Progenitor cell of endocrine pancreas (in vitro differentiated cells): ENCODE data around the gene ZDHHC14. TPM values are rescaled to one million over a fixed set of nuclear protein-coding genes. Genes with fewer than 3 reads are reported as not detected.
A peak's percentile ranks its signal among the peaks of the same experiment; 100 is the strongest.

ENCODE experiments used
- DNase-seq: peaks from one replicate; pipeline ENCODE4 v3.0.0; 2021; ENCODE audit warnings: low spot score; ENCODE audit not compliant: unreplicated experiment
- H3K27ac Mint-ChIP-seq: 2 replicates; pipeline ENCODE4 v1.8.0; 2021; ENCODE audit warnings: mild to moderate bottlenecking, moderate library complexity, mixed read lengths
- H3K27me3 Mint-ChIP-seq: 2 replicates; pipeline ENCODE4 v1.8.0; 2021; ENCODE audit warnings: mixed read lengths
- H3K36me3 Mint-ChIP-seq: 2 replicates; pipeline ENCODE4 v1.8.0; 2022; ENCODE audit warnings: mixed read lengths; ENCODE audit not compliant: insufficient read depth
- H3K4me1 Mint-ChIP-seq: 2 replicates; pipeline ENCODE4 v1.8.0; 2021; ENCODE audit warnings: low read depth, mixed read lengths
- H3K4me3 Mint-ChIP-seq: 2 replicates; pipeline ENCODE4 v1.8.0; 2021; ENCODE audit warnings: low read depth, mild to moderate bottlenecking, moderate library complexity, mixed read lengths
- H3K9me3 Mint-ChIP-seq: 2 replicates; pipeline ENCODE4 v1.8.0; 2021; ENCODE audit warnings: low read depth, mixed read lengths
- total RNA-seq: library from RNA; stranded (reverse); gene quantifications from 2 replicates; pipeline ENCODE4 v1.2.1, GENCODE V29; 2021
- TF ChIP-seq, protein P1 (sequence below): fragments of 200-600 bp; sonication (generic); IDR thresholded peaks from one replicate; pipeline ENCODE4 v1.5.0; 2021; ENCODE audit warnings: antibody characterized with exemption, mild to moderate bottlenecking; ENCODE audit not compliant: unreplicated experiment

The ZDHHC14 gene
- total RNA-seq, 1 donor from 2014 or later = 9.0 TPM

DNA sequence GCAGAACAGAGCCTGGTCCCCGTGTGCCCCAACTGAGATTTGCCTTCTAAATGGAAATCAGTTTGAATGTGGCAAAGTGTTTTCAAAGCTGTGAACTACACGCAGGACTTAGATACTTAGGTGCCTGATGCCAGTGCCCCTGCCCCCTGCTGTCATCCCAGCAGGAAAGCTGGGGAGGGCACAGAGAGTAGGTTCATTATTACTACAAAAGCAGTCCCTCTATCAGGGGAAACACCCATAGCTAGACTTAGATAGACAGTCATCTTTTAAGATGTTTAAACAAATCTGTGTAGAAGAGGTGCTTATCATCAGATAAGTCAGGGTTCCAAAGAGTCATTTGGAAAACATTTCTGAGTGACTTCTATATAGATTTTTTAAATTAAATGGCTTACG, 287.0 kb downstream of the ZDHHC14 start:
- DNase-seq = no peak
- H3K9me3 Mint-ChIP-seq = no peaks in the 10 kb centered on the region

DNA sequence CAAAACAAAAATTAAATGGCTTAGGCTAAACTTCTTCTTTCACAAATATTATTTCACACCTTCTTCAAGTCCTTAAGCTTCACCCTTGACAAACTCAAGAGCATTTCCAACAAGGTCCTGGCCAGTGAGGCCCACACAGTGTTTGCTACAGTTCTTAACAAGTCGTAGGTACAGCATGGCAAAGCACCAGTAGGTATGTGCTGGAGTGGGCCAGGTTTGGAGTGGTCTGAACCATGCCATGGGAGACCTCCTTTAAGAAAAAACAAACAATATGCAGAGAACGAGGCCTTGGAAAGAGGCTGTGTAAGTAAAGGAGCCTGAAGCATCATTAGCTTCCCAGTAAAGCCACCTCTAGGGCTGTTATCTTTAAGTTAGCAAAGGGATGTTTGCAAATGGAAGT, 287.7 kb downstream of the ZDHHC14 start:
- H3K36me3 Mint-ChIP-seq = no peaks in the 10 kb centered on the region
- peaks cover 5% of the 10 kb centered on the region for H3K4me1 Mint-ChIP-seq
- no peak for DNase-seq
- TF ChIP-seq, protein P1, sequence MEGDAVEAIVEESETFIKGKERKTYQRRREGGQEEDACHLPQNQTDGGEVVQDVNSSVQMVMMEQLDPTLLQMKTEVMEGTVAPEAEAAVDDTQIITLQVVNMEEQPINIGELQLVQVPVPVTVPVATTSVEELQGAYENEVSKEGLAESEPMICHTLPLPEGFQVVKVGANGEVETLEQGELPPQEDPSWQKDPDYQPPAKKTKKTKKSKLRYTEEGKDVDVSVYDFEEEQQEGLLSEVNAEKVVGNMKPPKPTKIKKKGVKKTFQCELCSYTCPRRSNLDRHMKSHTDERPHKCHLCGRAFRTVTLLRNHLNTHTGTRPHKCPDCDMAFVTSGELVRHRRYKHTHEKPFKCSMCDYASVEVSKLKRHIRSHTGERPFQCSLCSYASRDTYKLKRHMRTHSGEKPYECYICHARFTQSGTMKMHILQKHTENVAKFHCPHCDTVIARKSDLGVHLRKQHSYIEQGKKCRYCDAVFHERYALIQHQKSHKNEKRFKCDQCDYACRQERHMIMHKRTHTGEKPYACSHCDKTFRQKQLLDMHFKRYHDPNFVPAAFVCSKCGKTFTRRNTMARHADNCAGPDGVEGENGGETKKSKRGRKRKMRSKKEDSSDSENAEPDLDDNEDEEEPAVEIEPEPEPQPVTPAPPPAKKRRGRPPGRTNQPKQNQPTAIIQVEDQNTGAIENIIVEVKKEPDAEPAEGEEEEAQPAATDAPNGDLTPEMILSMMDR = no peak
- no peak overlapping the region for H3K27ac Mint-ChIP-seq
- H3K4me3 Mint-ChIP-seq = no peak overlapping the region
- H3K9me3 Mint-ChIP-seq = no peaks in the 10 kb centered on the region
- peaks cover 18% of the 10 kb centered on the region for H3K27me3 Mint-ChIP-seq

More for the DNA sequence above, 287.0 kb downstream of the ZDHHC14 start:
- Mint-ChIP-seq H3K27ac (no peak overlapping the region), H3K27me3 (peaks cover 18% of the 10 kb centered on the region), H3K36me3 (no peaks in the 10 kb centered on the region), H3K4me1 (peaks cover 5% of the 10 kb centered on the region), H3K4me3 (no peak overlapping the region)
- TF ChIP-seq, protein P1 = no peak

DNA sequence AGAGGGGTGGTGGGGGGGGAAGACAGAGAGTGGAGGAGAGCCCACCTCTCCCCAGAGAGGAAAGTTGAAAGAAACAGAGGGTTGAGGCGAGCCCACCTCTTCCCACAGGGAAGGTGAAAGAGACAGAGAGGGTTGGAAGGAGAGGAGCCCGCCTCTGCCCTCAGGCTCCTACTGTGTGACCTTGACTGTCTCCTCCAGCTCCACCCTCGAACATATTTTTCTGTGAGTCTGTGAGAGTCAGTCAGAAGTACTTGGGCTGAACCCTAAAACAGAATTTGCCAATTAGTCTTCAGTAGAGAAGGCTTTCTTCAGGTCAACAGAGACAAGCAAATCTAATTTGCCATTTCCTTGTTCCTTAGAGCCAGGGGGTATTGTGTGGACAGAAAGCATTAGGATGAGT, 288.3 kb downstream of the ZDHHC14 start:
- Mint-ChIP-seq H3K27me3 (peaks cover 18% of the 10 kb centered on the region), H3K27ac (no peak overlapping the region), H3K36me3 (no peaks in the 10 kb centered on the region), H3K4me3 (no peak overlapping the region), H3K4me1 (peaks cover 5% of the 10 kb centered on the region), H3K9me3 (no peaks in the 10 kb centered on the region)
- DNase-seq = no peak
- TF ChIP-seq, protein P1 = no peak

DNA sequence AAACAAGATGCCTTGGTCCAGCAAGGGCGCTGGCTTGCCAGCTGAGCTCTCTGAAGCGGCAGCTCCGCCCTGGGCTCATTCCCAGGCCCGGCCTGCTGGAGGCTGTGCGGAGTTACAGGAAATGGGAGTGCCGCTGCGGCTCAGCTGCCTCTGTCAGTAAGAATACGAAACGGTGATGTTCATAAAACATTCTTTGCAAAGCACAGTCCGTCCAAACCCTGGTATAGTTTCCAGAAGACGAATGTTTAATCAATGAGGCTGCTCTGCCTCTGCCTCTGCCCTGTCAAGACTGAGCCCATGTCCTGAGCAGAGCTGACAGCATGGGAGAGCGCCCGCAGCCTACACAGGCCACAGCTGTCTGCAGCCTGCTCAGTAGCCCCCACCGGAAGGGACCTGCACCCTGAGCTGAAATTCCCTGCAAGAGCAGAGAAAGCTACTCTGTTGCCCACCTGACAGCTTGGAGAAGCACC, 288.8 kb downstream of the ZDHHC14 start:
- TF ChIP-seq, protein P1 = peak; percentile 17
- Mint-ChIP-seq H3K9me3 (no peaks in the 10 kb centered on the region), H3K4me1 (peaks cover 5% of the 10 kb centered on the region)

DNA sequence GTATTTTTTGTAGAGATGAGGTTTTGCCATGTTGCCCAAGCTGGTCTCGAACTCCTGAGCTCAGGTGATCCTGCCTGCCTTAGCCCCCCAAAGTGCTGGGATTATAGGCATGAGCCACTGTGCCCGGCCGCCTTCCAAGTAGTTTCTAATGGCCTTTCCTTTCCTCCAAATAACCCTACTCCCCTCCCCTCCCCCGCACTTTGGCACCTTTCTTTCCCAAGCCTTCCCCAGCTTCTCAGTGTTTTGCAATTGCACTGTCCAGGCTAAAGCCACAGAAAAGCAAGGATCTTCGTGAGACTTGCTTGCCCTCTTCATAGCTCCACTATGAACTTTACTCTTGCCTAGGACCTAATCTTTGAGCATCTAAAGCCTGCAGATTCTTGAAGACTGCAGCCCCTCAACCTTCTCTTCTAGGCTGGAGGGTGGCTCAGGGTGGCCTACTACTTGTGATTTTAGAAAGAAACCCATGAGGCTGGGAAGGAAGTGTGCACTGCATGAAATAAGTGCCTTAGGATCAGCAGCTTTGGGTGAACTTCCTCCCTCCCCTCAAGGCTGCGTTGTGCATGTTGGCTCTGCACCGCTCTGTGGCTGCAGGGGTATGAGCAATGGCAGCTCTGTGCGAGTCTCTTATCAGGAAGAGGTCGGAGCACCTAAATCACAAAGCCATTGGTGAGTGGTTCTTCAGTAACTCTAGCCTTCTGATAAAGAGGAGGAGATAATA, 289.6 kb downstream of the ZDHHC14 start:
- no peak overlapping the region for H3K27ac Mint-ChIP-seq
- no peaks in the 10 kb centered on the region for H3K9me3 Mint-ChIP-seq
- H3K36me3 Mint-ChIP-seq = no peaks in the 10 kb centered on the region
- TF ChIP-seq, protein P1 = no peak
- no peak overlapping the region for H3K4me3 Mint-ChIP-seq
- DNase-seq = no peak
- H3K27me3 Mint-ChIP-seq = peaks cover 18% of the 10 kb centered on the region
- peaks cover 5% of the 10 kb centered on the region for H3K4me1 Mint-ChIP-seq

More for the DNA sequence above, 288.8 kb downstream of the ZDHHC14 start:
- H3K27me3 Mint-ChIP-seq = peaks cover 18% of the 10 kb centered on the region
- H3K4me3 Mint-ChIP-seq = no peak overlapping the region
- DNase-seq = no peak
- no peak overlapping the region for H3K27ac Mint-ChIP-seq
- H3K36me3 Mint-ChIP-seq = no peaks in the 10 kb centered on the region
